Measurements from ENCODE around the gene SLC43A2. TPM values are rescaled to one million over a fixed set of nuclear protein-coding genes. Genes with fewer than 3 reads are reported as not detected.

Gene SLC43A2
- total RNA-seq, 1 experiment from 2014 or later: 12.9 TPM

DNA sequence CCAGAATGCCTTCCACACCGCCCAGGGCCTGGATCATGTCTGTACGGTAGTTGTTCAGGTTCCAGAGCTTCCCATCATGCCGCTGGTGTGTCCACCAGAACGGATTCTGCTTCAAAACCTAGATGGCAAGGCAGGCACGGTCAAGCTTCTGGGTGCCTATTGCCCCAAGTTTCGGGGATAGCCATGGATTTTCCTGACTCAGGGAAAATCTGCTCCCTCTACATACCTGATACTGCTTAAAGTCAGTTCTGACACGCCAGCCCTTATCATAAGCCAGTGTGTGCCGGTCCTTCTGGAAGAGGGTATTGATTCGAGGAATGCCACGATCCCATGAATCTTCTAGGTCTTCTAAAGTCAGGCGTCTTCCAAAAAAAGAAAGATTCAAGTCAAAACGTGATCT is 32.4 kb upstream of the SLC43A2 start:
- H4K8ac ChIP-seq (replicated peaks; ENCODE audit: insufficient read length, low read depth, low read length): no peak overlapping the region
- Mint-ChIP-seq H3K36me3 (ENCODE audit: insufficient read depth in 1 of 3, low read depth in 3 of 3) (peaks cover 74 to 96% (median 95%) of the 10 kb centered on the region in 3 experiments), H3K4me1 (no peaks in the 10 kb centered on the region), H3K4me3 (no peak overlapping the region), H3K27ac (no peak overlapping the region), H3K9me3 (no peaks in the 10 kb centered on the region), H3K27me3 (ENCODE audit: low read depth) (no peaks in the 10 kb centered on the region)
- no peak overlapping the region for H2AK5ac ChIP-seq (ENCODE audit: insufficient read length, low read length)
- no peak overlapping the region for H4K91ac ChIP-seq (ENCODE audit: insufficient read length, low read depth, low read length)
- no peak overlapping the region for H3K9ac ChIP-seq (ENCODE audit: extremely low read depth, insufficient read length, low read length)
- no peaks in the 10 kb centered on the region for H3K23me2 ChIP-seq (ENCODE audit: insufficient read length, low read depth, low read length, poor library complexity, severe bottlenecking)
- H2BK20ac ChIP-seq (ENCODE audit: low read depth, low read length, poor library complexity, severe bottlenecking): no peak overlapping the region
- DNase-seq: no peak
- no peak overlapping the region for H3K23ac ChIP-seq (ENCODE audit: insufficient read length, low read depth, low read length)
- no peak overlapping the region for H3K18ac ChIP-seq (ENCODE audit: insufficient read length, low read depth, low read length)
- H2BK5ac ChIP-seq (ENCODE audit: insufficient read length, low read length): no peak overlapping the region
- H3K9me3 ChIP-seq (ENCODE audit: control insufficient read depth, low read depth, low read length): no peaks in the 10 kb centered on the region
- H3K27me3 ChIP-seq (ENCODE audit: insufficient read depth, low read length): no peaks in the 10 kb centered on the region
- no peak overlapping the region for H2BK15ac ChIP-seq (ENCODE audit: low read depth, low read length)
- TF ChIP-seq CTCF (conservative IDR thresholded peaks at IDR 0.05): no peak
- no peak overlapping the region for H2AFZ ChIP-seq (ENCODE audit: low read length)
- H4K5ac ChIP-seq (ENCODE audit: insufficient read length, low read depth, low read length): no peak overlapping the region
- H3K4me1 ChIP-seq (ENCODE audit: insufficient read depth, low read length): no peaks in the 10 kb centered on the region
- no peaks in the 10 kb centered on the region for H3K79me1 ChIP-seq (ENCODE audit: insufficient read depth, low read depth, low read length, poor library complexity, severe bottlenecking)
- no peaks in the 10 kb centered on the region for H4K20me1 ChIP-seq (ENCODE audit: control insufficient read depth, insufficient read depth, insufficient read length)
- no peaks in the 10 kb centered on the region; the same call in 1 of the 2 replicates for H3K79me2 ChIP-seq (ENCODE audit: insufficient read depth, low read length)
- no peak overlapping the region for H2BK120ac ChIP-seq (ENCODE audit: low read depth, low read length, poor library complexity, severe bottlenecking)
- H3K14ac ChIP-seq (ENCODE audit: insufficient read depth, low read length): no peak overlapping the region
- H3K56ac ChIP-seq (ENCODE audit: insufficient read length, low read depth, low read length): no peak overlapping the region
- no peak overlapping the region for H3K27ac ChIP-seq (ENCODE audit: insufficient read length, low read depth, low read length)
- H3K4ac ChIP-seq (ENCODE audit: low read depth, low read length): no peak overlapping the region
- WGBS (ENCODE audit: extremely low coverage, insufficient read length, low lambda C conversion rate): no CpG with 5 or more reads among the region's 12 CpGs
- no peak overlapping the region for H3T11ph ChIP-seq (ENCODE audit: low read length)
- no peak overlapping the region for H2BK12ac ChIP-seq (ENCODE audit: insufficient read length, low read depth, low read length)
- H3K4me2 ChIP-seq (ENCODE audit: insufficient read depth, insufficient read length, low read length): no peak overlapping the region

All from H9 (cell line).